Neural progenitor cell (in vitro differentiated cells): ENCODE data around the gene ERC1.

Source experiments
- EZH2 ChIP-seq: fragments of 200-600 bp; sonication (generic); IDR thresholded peaks from 2 replicates; pipeline ENCODE4 v1.6.1; 2017; ENCODE audit warnings: antibody characterized with exemption, mild to moderate bottlenecking, moderate library complexity
- EZH2phosphoT487 ChIP-seq: fragments of 200-600 bp; sonication (generic); IDR thresholded peaks from 2 replicates; pipeline ENCODE4 v1.6.1; 2017; ENCODE audit warnings: antibody characterized with exemption
- TF ChIP-seq, protein P1 (sequence below): fragments of 200-600 bp; sonication (generic); IDR thresholded peaks from 2 replicates; pipeline ENCODE4 v1.5.1; 2017; ENCODE audit warnings: antibody characterized with exemption, mild to moderate bottlenecking

DNA sequence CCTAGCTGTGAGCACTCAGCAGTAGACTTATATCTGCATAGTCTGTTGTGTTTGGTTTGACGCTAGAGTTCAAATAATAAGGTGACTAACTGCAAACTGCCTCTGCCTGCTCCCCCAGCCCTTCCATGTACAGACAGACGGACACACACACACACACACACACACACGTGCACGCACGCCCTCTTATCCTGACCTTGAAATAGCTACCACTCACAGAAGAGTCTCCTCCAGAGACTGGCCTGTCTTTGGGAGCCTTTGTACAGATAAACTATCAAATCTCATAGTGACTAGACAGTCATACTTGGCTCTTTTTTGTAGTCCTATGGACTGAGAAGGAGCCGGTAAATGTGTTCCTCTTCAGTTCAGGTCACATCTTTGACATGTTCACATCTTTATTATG is 445.0 kb downstream of the ERC1 start:
- TF ChIP-seq EZH2 (no peak), EZH2phosphoT487 (no peak)
- TF ChIP-seq, protein P1, sequence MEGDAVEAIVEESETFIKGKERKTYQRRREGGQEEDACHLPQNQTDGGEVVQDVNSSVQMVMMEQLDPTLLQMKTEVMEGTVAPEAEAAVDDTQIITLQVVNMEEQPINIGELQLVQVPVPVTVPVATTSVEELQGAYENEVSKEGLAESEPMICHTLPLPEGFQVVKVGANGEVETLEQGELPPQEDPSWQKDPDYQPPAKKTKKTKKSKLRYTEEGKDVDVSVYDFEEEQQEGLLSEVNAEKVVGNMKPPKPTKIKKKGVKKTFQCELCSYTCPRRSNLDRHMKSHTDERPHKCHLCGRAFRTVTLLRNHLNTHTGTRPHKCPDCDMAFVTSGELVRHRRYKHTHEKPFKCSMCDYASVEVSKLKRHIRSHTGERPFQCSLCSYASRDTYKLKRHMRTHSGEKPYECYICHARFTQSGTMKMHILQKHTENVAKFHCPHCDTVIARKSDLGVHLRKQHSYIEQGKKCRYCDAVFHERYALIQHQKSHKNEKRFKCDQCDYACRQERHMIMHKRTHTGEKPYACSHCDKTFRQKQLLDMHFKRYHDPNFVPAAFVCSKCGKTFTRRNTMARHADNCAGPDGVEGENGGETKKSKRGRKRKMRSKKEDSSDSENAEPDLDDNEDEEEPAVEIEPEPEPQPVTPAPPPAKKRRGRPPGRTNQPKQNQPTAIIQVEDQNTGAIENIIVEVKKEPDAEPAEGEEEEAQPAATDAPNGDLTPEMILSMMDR = no peak
